Smooth muscle cell (in vitro differentiated cells): ENCODE results near the gene SF3B1. TPM values are rescaled to one million over a fixed set of nuclear protein-coding genes. Genes with fewer than 3 reads are reported as not detected.

Experiments used
- DNase-seq: peaks from one replicate; lab custom pipeline; 2025; ENCODE audit not compliant: unreplicated experiment; lab: John Stamatoyannopoulos, UW
- H2AFZ ChIP-seq: fragments of 200-600 bp; sonication (generic); 2 replicates; pipeline ENCODE4 v1.6.0; 2016; ENCODE audit warnings: antibody characterized with exemption, low read depth, mild to moderate bottlenecking
- H3F3A ChIP-seq: fragments of 200-600 bp; sonication (generic); 2 replicates; pipeline ENCODE4 v1.6.0; 2017; ENCODE audit warnings: antibody characterized with exemption, low read depth
- H3K27ac ChIP-seq: fragments of 200-600 bp; sonication (generic); 2 replicates; pipeline ENCODE4 v1.5.1; 2016; ENCODE audit warnings: low read depth, mild to moderate bottlenecking
- H3K27me3 ChIP-seq: fragments of 200-600 bp; sonication (generic); 2 replicates; pipeline ENCODE4 v1.6.1; 2016; ENCODE audit warnings: low read depth, mild to moderate bottlenecking
- H3K36me3 ChIP-seq: fragments of 200-600 bp; sonication (generic); 2 replicates; pipeline ENCODE4 v1.5.1; 2016; ENCODE audit warnings: low read depth
- H3K4me1 ChIP-seq: fragments of 200-600 bp; sonication (generic); 2 replicates; pipeline ENCODE4 v1.5.1; 2016; ENCODE audit warnings: low read depth
- H3K4me2 ChIP-seq: fragments of 200-600 bp; sonication (generic); 2 replicates; pipeline ENCODE4 v1.6.0; 2016; ENCODE audit warnings: mild to moderate bottlenecking
- H3K4me3 ChIP-seq: fragments of 200-600 bp; sonication (generic); 2 replicates; pipeline ENCODE4 v1.5.1; 2016; ENCODE audit warnings: mild to moderate bottlenecking
- H3K79me2 ChIP-seq: fragments of 200-600 bp; sonication (generic); 2 replicates; pipeline ENCODE4 v1.6.0; 2016; ENCODE audit warnings: low read depth, mild to moderate bottlenecking
- H3K9ac ChIP-seq: fragments of 200-600 bp; sonication (generic); 2 replicates; pipeline ENCODE4 v1.6.0; 2016; ENCODE audit warnings: low read depth
- H3K9me3 ChIP-seq: fragments of 200-600 bp; sonication (generic); replicated peaks from 2 replicates; pipeline ENCODE4 v1.5.1; 2016; ENCODE audit warnings: low read depth
- H4K20me1 ChIP-seq: fragments of 200-600 bp; sonication (generic); 2 replicates; pipeline ENCODE4 v1.6.0; 2016; ENCODE audit warnings: low read depth
- WGBS: methylation state at CpG from one replicate; pipeline ENCODE4 v1.1.7; 2016; ENCODE audit warnings: low lambda C conversion rate; 5-methylcytosine and 5-hydroxymethylcytosine counted together
- polyA plus RNA-seq: library from polyadenylated mRNA; unstranded; fragments of >200 nt; fragmentation: Nextera tagmentation; extraction: Ambion mirVana; gene quantifications from 2 replicates; pipeline ENCODE4 v1.2.1, GENCODE V29; 2016
- total RNA-seq: library from RNA; depleted of rRNA; stranded (reverse); fragments of >200 nt; gene quantifications from 2 replicates; pipeline ENCODE4 v1.2.3, GENCODE V29; 2014
- TF ChIP-seq, protein P1 (sequence below): fragments of 200-600 bp; sonication (generic); IDR thresholded peaks from 2 replicates; pipeline ENCODE4 v1.5.1; 2017; ENCODE audit warnings: borderline replicate concordance, mild to moderate bottlenecking, antibody characterized with exemption; ENCODE audit not compliant: insufficient read depth, poor library complexity, severe bottlenecking

The SF3B1 gene
- total and polyA plus RNA-seq, 2 experiments from 2014 or later = 193 to 729 TPM

DNA sequence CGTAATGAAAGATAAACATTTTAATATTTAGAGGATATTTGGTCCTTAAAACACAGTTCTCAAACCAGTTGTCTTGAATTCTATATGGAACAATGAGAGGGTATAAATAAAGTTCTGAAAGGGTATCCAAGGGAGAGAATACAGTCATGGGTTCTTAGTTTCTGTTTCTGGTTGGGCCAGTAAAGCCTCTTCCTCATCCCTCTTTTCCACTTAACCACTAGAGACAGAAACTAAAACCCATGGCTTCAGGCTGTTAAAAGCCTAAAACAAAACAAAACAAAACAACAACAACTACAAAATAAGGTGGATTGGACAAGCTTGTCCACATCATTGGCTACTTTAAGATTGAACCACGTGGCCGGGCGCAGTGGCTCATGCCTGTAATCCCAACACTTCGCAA, 37.3 kb upstream of the SF3B1 start:
- TF ChIP-seq, protein P1, sequence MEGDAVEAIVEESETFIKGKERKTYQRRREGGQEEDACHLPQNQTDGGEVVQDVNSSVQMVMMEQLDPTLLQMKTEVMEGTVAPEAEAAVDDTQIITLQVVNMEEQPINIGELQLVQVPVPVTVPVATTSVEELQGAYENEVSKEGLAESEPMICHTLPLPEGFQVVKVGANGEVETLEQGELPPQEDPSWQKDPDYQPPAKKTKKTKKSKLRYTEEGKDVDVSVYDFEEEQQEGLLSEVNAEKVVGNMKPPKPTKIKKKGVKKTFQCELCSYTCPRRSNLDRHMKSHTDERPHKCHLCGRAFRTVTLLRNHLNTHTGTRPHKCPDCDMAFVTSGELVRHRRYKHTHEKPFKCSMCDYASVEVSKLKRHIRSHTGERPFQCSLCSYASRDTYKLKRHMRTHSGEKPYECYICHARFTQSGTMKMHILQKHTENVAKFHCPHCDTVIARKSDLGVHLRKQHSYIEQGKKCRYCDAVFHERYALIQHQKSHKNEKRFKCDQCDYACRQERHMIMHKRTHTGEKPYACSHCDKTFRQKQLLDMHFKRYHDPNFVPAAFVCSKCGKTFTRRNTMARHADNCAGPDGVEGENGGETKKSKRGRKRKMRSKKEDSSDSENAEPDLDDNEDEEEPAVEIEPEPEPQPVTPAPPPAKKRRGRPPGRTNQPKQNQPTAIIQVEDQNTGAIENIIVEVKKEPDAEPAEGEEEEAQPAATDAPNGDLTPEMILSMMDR = no peak
- H3K4me3 ChIP-seq = no peak overlapping the region
- H3K4me1 ChIP-seq = no peaks in the 10 kb centered on the region
- no peaks in the 10 kb centered on the region for H3K27me3 ChIP-seq
- H3K79me2 ChIP-seq = peaks cover 12% of the 10 kb centered on the region
- H4K20me1 ChIP-seq = peaks cover 30% of the 10 kb centered on the region
- H3K27ac ChIP-seq = no peak overlapping the region
- no peak overlapping the region for H3K9ac ChIP-seq
- 97% methylated on average over 5 of the region's 5 CpGs for WGBS
- no peak overlapping the region for H2AFZ ChIP-seq
- peaks cover 42% of the 10 kb centered on the region for H3K36me3 ChIP-seq
- no peaks in the 10 kb centered on the region for H3K9me3 ChIP-seq
- DNase-seq = no peak
- no peak overlapping the region for H3K4me2 ChIP-seq
- no peaks in the 10 kb centered on the region for H3F3A ChIP-seq

GRCh38 chr2:197464175-197464574, 29.3 kb upstream of the SF3B1 start:
- DNase-seq = no peak
- Histone ChIP-seq H3K4me1 (no peaks in the 10 kb centered on the region), H3K9me3 (no peaks in the 10 kb centered on the region), H2AFZ (no peak overlapping the region), H4K20me1 (peaks cover 54% of the 10 kb centered on the region), H3K79me2 (peaks cover 50% of the 10 kb centered on the region), H3K4me2 (no peak overlapping the region), H3K9ac (no peak overlapping the region), H3K36me3 (peaks cover 36% of the 10 kb centered on the region), H3K27ac (no peak overlapping the region), H3K4me3 (no peak overlapping the region), H3F3A (no peaks in the 10 kb centered on the region), H3K27me3 (no peaks in the 10 kb centered on the region)
- TF ChIP-seq, protein P1 = no peak
- WGBS = 97% methylated on average over 1 of the region's 1 CpG

DNA sequence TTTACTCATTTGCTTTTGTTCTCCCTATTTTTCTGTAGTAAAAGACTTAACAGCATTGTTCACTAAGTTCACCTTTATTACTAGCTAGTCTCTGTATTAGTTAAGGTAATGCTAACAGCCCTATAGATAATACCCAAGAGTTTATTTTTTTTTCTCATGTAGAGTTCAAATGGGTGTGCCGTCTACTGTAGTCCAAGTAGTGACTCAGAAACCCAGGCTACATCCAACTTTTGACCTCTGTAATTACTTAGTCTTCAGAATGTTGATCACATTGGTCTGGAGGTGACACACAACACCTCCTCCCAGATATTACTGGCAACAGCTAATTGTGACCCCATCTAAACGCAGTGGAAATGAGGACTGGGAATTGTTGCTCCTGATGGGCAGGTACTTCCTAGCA, 26.2 kb upstream of the SF3B1 start:
- Histone ChIP-seq H3K36me3 (peaks cover 19% of the 10 kb centered on the region), H3K79me2 (peaks cover 68% of the 10 kb centered on the region), H2AFZ (no peak overlapping the region), H3K4me2 (no peak overlapping the region), H3K27ac (no peak overlapping the region), H3K9me3 (no peaks in the 10 kb centered on the region), H3K4me3 (no peak overlapping the region), H4K20me1 (peaks cover 76% of the 10 kb centered on the region), H3F3A (no peaks in the 10 kb centered on the region), H3K27me3 (no peaks in the 10 kb centered on the region), H3K9ac (no peak overlapping the region), H3K4me1 (no peaks in the 10 kb centered on the region)
- 93% methylated on average over 2 of the region's 2 CpGs for WGBS
- DNase-seq = no peak
- TF ChIP-seq, protein P1 = no peak

DNA sequence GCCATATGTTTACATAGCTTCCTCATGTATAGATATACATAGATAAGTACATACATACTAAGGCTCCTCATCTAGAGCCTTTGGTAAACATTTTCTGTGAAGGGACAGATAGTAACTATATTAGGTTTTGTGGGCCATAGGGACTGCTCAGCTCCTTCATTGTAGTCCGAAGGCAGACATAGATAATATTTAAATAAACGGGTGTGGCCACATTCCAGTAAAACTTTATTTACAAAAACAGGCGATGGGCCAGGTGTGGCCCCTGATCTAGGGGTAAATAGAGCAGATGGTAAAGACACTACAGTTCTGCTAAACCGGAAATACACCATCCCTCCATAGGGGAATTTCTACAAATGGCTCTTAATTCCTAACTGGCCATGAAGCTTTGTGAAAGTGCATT, 25.8 kb upstream of the SF3B1 start:
- H3K4me1 ChIP-seq = no peaks in the 10 kb centered on the region
- no peak overlapping the region for H3K9ac ChIP-seq
- TF ChIP-seq, protein P1 = no peak
- peaks cover 19% of the 10 kb centered on the region for H3K36me3 ChIP-seq
- H3K4me3 ChIP-seq = no peak overlapping the region
- no peaks in the 10 kb centered on the region for H3K27me3 ChIP-seq
- H4K20me1 ChIP-seq = peaks cover 79% of the 10 kb centered on the region
- 93% methylated on average over 4 of the region's 4 CpGs for WGBS
- H3K9me3 ChIP-seq = no peaks in the 10 kb centered on the region
- H3K79me2 ChIP-seq = peaks cover 72% of the 10 kb centered on the region
- no peak overlapping the region for H3K27ac ChIP-seq
- H3F3A ChIP-seq = no peaks in the 10 kb centered on the region
- H2AFZ ChIP-seq = no peak overlapping the region
- no peak for DNase-seq
- no peak overlapping the region for H3K4me2 ChIP-seq
